ENCODE measurements around the gene TMEM204.

Gene TMEM204

DNA sequence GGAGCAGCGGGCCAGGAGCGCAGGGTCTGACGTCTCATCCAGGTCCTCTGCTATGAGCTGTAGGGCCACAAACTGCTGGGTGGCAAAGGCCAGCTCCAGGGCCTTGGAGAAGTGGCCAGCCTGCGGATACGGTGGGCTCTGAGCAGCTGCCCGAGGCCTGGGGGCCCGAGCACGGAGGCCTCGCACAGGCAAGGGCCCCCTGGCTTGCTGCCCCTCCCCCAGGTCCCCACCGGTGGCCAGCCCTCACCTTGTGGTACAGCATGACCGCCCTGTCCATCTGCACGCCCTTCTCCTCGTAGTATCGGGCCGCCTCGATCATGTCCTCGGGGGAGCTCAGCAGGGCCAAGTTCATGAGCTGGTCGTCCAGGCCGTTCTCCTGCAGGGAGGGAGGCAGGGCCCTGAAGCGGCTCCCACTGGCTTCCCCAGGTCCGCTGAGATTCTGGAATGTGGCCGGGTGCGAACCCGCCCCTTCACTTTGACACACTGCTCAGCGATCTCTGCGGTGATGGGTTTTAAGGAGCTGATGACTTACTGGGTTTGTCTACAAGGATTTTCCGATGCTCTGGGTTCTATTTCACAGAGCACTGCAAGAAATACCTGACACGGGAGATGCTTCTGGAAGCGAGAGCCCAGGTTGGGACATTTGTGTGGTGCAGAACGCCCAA is 9.8 kb upstream of the TMEM204 start:
- no peak for DNase-seq

DNA sequence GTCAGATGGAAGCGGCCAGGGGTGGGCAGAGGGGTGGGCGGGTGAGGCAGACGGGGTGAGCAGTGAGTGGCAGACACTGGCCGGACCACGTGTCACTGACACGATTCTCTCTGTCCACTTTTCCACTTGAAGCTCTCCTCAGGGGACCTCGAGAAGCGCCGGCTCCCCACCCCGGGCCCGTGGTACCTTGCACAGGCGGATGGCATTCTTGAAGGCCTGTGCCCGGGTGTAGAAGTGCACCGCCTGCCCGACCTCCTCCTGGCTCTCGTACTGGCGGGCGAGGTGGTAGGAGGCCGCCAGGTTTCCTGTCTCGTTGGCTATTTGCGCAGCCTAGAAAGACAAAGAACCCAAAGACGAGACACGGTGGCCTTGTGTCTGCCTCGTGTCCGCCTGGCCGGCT is 9.1 kb upstream of the TMEM204 start:
- no peak for DNase-seq

DNA sequence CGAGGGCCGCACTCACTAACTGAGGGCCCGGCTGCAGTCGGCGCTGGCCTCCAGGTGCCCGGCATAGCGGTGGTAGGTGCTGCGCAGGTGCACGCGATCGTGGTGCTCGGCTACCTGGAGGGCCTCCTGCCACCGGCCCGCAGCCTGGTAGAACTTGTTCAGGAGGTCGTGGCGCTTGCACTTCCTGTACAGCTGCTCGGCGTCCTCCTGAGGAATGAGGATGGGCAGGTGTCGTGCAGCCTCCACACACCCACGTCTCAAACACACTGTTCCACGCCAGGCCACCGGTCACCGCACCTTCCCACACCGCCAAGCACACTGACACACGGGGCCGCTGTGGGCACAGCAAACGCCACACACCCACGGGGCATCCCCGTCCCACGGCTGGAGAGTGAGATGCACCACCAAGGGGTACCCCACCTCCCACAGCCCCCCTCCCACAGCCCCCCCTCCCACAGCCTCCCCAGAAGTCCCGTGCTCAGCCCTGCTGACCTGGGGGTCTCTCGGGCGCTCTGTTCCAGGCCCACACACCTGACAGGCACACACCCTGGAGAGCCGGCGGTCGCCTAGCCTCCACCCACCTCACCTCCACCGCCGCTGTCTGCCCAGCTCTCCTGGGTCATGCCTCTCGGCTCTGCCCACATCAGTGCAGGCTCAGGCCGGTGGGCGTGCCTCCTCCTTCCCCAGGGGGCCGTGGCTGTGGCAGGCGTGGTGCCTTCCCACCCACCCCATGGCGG is 7.4 kb upstream of the TMEM204 start:
- DNase-seq, result no peak

- peak; percentile 21 for DNase-seq
Observed at GRCh38 chr16:1526608-1527555, 6.6 kb upstream of the TMEM204 start.

DNA sequence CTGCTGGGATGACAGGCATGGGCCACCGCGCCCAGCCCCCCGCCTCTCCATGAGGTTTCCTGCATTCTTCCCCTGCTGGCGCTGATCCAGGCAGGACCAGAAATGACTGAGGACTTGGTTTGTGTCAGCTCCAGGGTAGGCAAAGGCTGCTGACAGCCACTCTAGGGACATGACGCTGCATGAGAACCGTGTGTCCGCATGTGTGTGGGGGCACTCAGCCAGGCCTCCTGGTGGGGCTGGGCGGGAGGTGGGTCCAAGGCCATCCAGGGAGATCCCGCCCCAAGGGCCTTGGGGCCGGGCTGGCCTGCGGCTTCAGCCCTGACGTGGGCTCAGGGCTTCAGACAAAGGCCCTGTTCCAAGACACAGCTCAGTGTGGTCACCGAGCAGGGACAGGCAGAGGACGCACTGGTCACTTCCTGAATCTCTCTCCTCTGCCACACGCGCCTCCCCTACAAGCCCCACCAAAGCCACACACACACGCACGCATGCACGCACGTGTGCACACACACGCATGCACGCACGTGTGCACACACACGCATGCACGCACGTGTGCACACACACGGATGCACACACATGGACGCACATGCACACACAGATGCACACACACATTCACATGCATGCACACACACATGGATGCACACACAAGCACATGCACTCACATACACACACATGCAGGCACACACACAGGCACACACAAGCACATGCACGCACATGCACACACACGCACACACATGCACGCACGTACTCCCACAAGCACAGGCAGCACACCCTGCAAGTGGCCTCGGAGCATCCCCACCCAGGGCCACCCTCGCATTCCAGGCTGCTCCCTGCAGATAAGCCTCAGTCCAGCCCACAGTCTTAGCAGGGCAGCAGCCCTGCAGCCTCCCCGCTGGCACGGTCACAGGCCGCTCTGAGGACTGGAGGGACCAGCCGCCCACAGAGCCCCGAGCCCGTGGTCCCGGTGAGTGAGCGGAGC is 5.3 kb upstream of the TMEM204 start:
- no peak for DNase-seq

GRCh38 chr16:1528921-1529537 is 4.4 kb upstream of the TMEM204 start:
- no peak for DNase-seq

- no peak for DNase-seq
Observed at GRCh38 chr16:1530349-1530882, 3.0 kb upstream of the TMEM204 start.

- no peak for DNase-seq
Observed at GRCh38 chr16:1530883-1531637, 2.4 kb upstream of the TMEM204 start.

- DNase-seq, result no peak
Observed at GRCh38 chr16:1531638-1531910, 1.9 kb upstream of the TMEM204 start.

GRCh38 chr16:1532081-1532760 is 1.2 kb upstream of the TMEM204 start:
- DNase-seq, result no peak

- DNase-seq, result no peak
Observed at GRCh38 chr16:1532771-1533170, 695 bp upstream of the TMEM204 start.

DNA sequence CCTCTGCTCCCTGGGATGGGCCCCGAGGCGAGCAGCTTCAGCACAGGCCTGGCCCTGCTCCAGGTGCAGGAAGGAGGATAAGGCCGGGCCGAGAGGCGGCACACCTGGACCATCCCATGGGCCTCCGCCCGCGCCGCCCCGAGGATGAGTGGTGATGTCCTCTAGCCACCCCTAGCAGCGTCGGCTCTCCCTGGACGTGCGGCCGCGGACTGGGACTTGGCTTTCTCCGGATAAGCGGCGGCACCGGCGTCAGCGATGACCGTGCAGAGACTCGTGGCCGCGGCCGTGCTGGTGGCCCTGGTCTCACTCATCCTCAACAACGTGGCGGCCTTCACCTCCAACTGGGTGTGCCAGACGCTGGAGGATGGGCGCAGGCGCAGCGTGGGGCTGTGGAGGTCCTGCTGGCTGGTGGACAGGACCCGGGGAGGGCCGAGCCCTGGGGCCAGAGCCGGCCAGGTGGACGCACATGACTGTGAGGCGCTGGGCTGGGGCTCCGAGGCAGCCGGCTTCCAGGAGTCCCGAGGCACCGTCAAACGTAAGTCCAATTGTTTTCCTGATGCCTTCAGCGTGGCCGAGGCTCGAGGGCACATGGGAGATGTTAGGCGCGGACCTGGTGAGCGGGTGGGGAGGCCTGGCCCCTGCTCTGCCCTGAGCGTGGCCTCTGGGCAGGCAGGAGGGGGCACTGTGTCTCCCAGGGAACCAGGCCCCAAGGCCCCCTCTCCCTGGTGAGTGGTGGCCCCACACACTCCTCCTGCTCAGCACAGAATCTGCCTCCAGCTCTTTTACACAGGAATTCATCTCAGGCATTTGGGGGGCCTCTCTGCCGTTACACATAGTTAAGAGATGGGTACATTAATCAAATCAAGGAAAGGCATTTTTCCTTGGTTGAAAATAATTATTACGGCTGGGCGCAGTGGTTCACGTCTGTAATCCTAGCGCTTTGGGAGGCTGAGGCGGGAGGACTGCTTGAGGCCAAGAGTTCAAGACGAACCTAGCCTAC is 855 bp downstream of the TMEM204 start:
- DNase-seq, result peak; percentile 35

GRCh38 chr16:1535391-1536291 is 2.2 kb downstream of the TMEM204 start:
- DNase-seq, result peak; percentile 36

DNA sequence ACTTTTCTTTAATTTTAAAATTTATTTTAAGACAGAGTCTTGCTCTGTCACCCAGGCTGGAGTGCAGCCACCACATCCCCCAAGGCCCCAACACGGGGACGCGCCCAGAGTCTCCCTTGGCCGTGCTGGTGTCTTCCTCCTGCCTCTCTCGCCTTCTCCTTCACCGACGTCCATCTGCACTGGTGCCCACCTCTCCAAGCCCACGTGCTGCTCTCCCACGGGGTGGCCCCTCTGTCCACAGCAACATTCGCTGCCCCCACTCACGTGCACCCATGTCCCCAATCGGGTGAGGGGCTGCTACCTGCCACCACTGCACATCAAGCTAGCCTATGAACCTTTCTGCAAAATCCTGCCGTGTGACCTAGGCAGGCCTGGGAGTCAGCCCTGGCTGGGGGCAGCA is 3.1 kb downstream of the TMEM204 start:
- DNase-seq, result no peak

GRCh38 chr16:1537138-1537577 is 3.7 kb downstream of the TMEM204 start:
- DNase-seq, result no peak

DNA sequence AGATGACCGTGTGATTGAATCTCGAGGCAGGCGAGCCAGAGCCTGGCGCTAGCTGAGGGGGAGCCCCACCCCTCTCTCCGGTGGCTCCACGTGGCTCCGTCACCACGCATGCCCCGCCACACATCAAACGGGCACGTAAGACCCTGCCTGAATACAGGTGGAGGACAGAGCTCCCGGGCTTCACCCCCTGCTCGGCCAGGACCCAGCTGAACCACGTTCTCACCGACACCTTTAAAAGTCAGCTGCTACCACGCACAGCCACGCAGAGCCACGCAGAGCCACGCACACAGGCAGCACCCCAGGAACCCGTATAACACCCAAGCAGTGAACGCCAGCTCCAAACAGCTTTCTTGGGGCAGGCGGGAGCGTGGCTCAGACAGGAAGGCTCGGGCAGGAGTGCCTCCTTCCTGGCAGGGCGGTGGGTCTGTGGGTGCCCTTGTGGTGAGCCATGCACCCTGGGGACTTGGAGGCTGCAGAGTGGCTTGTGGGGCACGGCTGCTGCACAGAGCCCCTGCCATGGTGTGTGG is 4.4 kb downstream of the TMEM204 start:
- peak; percentile 45 for DNase-seq

- peak; percentile 26 for DNase-seq
Observed at GRCh38 chr16:1538804-1539520, 5.5 kb downstream of the TMEM204 start.
